ENCODE data around the gene ANTXR1. TPM values are rescaled to one million over a fixed set of nuclear protein-coding genes. Genes with fewer than 3 reads are reported as not detected.

Gene ANTXR1
- polyA plus RNA-seq, 3 donors = 83.1 to 89.0 (median 86.2) TPM

GRCh38 chr2:69022548-69022947 is 9.6 kb downstream of the ANTXR1 start:
- DNase-seq (ENCODE audit: extremely low read depth in 1 of 11, low read depth in 9 of 11, low spot score in 4 of 11) = no peak

- no peak for DNase-seq (ENCODE audit: extremely low read depth in 1 of 11, low read depth in 9 of 11, low spot score in 4 of 11)
These were observed 10.3 kb downstream of the ANTXR1 start for GRCh38 chr2:69023236-69023635.

GRCh38 chr2:69026026-69026425 is 13.0 kb downstream of the ANTXR1 start:
- no peak for DNase-seq (ENCODE audit: extremely low read depth in 1 of 11, low read depth in 9 of 11, low spot score in 4 of 11)

GRCh38 chr2:69026691-69027459 is 13.9 kb downstream of the ANTXR1 start:
- DNase-seq (ENCODE audit: extremely low read depth in 1 of 11, low read depth in 9 of 11, low spot score in 4 of 11) = peak in 2 of 11 donors; percentile 37 to 38

GRCh38 chr2:69030800-69031428 is 17.9 kb downstream of the ANTXR1 start:
- no peak for DNase-seq (ENCODE audit: extremely low read depth in 1 of 11, low read depth in 9 of 11, low spot score in 4 of 11)

- no peak for DNase-seq (ENCODE audit: extremely low read depth in 1 of 11, low read depth in 9 of 11, low spot score in 4 of 11)
These were observed 18.5 kb downstream of the ANTXR1 start for GRCh38 chr2:69031466-69031865.

- no peak for DNase-seq (ENCODE audit: extremely low read depth in 1 of 11, low read depth in 9 of 11, low spot score in 4 of 11)
These were observed 19.4 kb downstream of the ANTXR1 start for GRCh38 chr2:69032336-69032735.

- DNase-seq (ENCODE audit: extremely low read depth in 1 of 11, low read depth in 9 of 11, low spot score in 4 of 11) = no peak
These were observed 20.6 kb downstream of the ANTXR1 start for GRCh38 chr2:69033461-69034095.

- no peak for DNase-seq (ENCODE audit: extremely low read depth in 1 of 11, low read depth in 9 of 11, low spot score in 4 of 11)
These were observed 21.1 kb downstream of the ANTXR1 start for GRCh38 chr2:69034122-69034521.

GRCh38 chr2:69034845-69035244 is 21.9 kb downstream of the ANTXR1 start:
- DNase-seq (ENCODE audit: extremely low read depth in 1 of 11, low read depth in 9 of 11, low spot score in 4 of 11) = no peak

- DNase-seq (ENCODE audit: extremely low read depth in 1 of 11, low read depth in 9 of 11, low spot score in 4 of 11) = no peak
These were observed 23.9 kb downstream of the ANTXR1 start for GRCh38 chr2:69036926-69037325.

GRCh38 chr2:69041214-69041613 is 28.2 kb downstream of the ANTXR1 start:
- DNase-seq (ENCODE audit: extremely low read depth in 1 of 11, low read depth in 9 of 11, low spot score in 4 of 11) = no peak

GRCh38 chr2:69043736-69044400 is 30.9 kb downstream of the ANTXR1 start:
- no peak for DNase-seq (ENCODE audit: extremely low read depth in 1 of 11, low read depth in 9 of 11, low spot score in 4 of 11)

GRCh38 chr2:69046221-69046662 is 33.3 kb downstream of the ANTXR1 start:
- DNase-seq (ENCODE audit: extremely low read depth in 1 of 11, low read depth in 9 of 11, low spot score in 4 of 11) = no peak

GRCh38 chr2:69047625-69048145 is 34.7 kb downstream of the ANTXR1 start:
- no peak for DNase-seq (ENCODE audit: extremely low read depth in 1 of 11, low read depth in 9 of 11, low spot score in 4 of 11)

- DNase-seq (ENCODE audit: extremely low read depth in 1 of 11, low read depth in 9 of 11, low spot score in 4 of 11) = no peak
These were observed 37.8 kb downstream of the ANTXR1 start for GRCh38 chr2:69050802-69051201.

GRCh38 chr2:69053416-69053965 is 40.5 kb downstream of the ANTXR1 start:
- no peak for DNase-seq (ENCODE audit: extremely low read depth in 1 of 11, low read depth in 9 of 11, low spot score in 4 of 11)

GRCh38 chr2:69054431-69054830 is 41.5 kb downstream of the ANTXR1 start:
- DNase-seq (ENCODE audit: extremely low read depth in 1 of 11, low read depth in 9 of 11, low spot score in 4 of 11) = no peak
